Loucy (cell line): ENCODE measurements around the gene GPRC5A.

Source experiments
- H2AFZ ChIP-seq: fragments of 200-600 bp; sonication (generic); 2 replicates; pipeline ENCODE4 v1.6.0; 2016; ENCODE audit warnings: antibody characterized with exemption, mild to moderate bottlenecking, low read length, moderate library complexity
- H3F3A ChIP-seq: fragments of 200-600 bp; 2 replicates; pipeline ENCODE4 v1.6.0; 2016; ENCODE audit warnings: antibody characterized with exemption, low read depth, mild to moderate bottlenecking
- H3K27me3 ChIP-seq: fragments of 200-600 bp; sonication (generic); 2 replicates; pipeline ENCODE4 v1.6.1; 2014; ENCODE audit warnings: low read length, mild to moderate bottlenecking; ENCODE audit not compliant: insufficient read depth, poor library complexity, severe bottlenecking
- H3K36me3 ChIP-seq: fragments of 200-600 bp; sonication (generic); 2 replicates; pipeline ENCODE4 v1.6.1; 2016; ENCODE audit warnings: low read length; ENCODE audit not compliant: insufficient read depth
- H3K4me1 ChIP-seq: fragments of 200-600 bp; sonication (generic); 2 replicates; pipeline ENCODE4 v1.5.1; 2014; ENCODE audit warnings: low read length, mild to moderate bottlenecking; ENCODE audit not compliant: insufficient read depth, poor library complexity, severe bottlenecking
- H3K4me2 ChIP-seq: fragments of 200-600 bp; sonication (generic); 2 replicates; pipeline ENCODE4 v1.6.0; 2014; ENCODE audit warnings: antibody characterized with exemption, low read length, low read depth, mild to moderate bottlenecking; ENCODE audit not compliant: poor library complexity, severe bottlenecking
- H3K4me3 ChIP-seq: fragments of 200-600 bp; sonication (generic); 2 replicates; pipeline ENCODE4 v1.5.1; 2014; ENCODE audit warnings: low read length, mild to moderate bottlenecking, mixed read lengths; ENCODE audit not compliant: poor library complexity, severe bottlenecking
- H3K79me2 ChIP-seq: fragments of 200-600 bp; sonication (generic); 2 replicates; pipeline ENCODE4 v1.6.1; 2014; ENCODE audit warnings: low read length; ENCODE audit not compliant: insufficient read depth
- H3K9ac ChIP-seq: fragments of 200-600 bp; sonication (generic); 2 replicates; pipeline ENCODE4 v1.6.0; 2014; ENCODE audit warnings: mild to moderate bottlenecking, low read depth, low read length, moderate library complexity; ENCODE audit not compliant: poor library complexity, severe bottlenecking
- H3K9me2 ChIP-seq: fragments of 200-600 bp; sonication (generic); replicated peaks from 2 replicates; pipeline ENCODE4 v1.6.1; 2016; ENCODE audit warnings: low read depth, low read length, mixed read lengths
- H3K9me3 ChIP-seq: fragments of 200-600 bp; sonication (generic); 2 replicates; pipeline ENCODE4 v1.6.1; 2014; ENCODE audit warnings: mild to moderate bottlenecking, antibody characterized with exemption, low read length, low read depth; ENCODE audit not compliant: insufficient read depth
- H4K20me1 ChIP-seq: fragments of 200-600 bp; sonication (generic); 2 replicates; pipeline ENCODE4 v1.6.0; 2014; ENCODE audit warnings: antibody characterized with exemption, low read length, mild to moderate bottlenecking; ENCODE audit not compliant: insufficient read depth, poor library complexity, severe bottlenecking
- CTCF ChIP-seq: fragments of 200-600 bp; sonication (generic); conservative IDR thresholded peaks from 2 replicates; pipeline ENCODE4 v1.5.1; 2014; ENCODE audit warnings: mild to moderate bottlenecking, antibody characterized with exemption, low read length
- EZH2phosphoT487 ChIP-seq: fragments of 200-600 bp; IDR thresholded peaks from 2 replicates; pipeline ENCODE4 v1.6.1; 2018; ENCODE audit warnings: antibody characterized with exemption, mild to moderate bottlenecking, moderate library complexity, borderline replicate concordance

The GPRC5A gene

DNA sequence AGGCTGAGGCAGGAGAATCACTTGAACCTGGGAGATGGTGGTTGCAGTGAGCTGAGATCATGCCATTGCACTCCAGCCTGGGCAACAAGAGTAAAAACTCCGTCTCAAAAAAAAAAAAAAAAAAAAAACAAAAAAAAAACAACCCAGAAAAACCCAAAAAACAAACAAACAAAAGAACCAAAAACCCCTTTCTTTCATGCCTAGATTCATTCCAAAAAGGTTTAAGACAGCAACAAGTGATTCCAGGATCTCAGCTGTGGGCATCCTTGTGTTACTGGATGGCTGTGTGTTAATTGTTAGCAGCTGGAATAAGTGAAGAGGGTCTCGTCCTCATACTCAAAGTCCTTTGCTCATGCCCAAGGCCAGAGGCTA, 9.4 kb downstream of the GPRC5A start:
- H3K9me3 ChIP-seq: no peaks in the 10 kb centered on the region
- H3K9me2 ChIP-seq: no peaks in the 10 kb centered on the region
- H3K36me3 ChIP-seq: no peaks in the 10 kb centered on the region
- no peak for TF ChIP-seq EZH2phosphoT487
- no peak overlapping the region for H3K4me3 ChIP-seq
- H3F3A ChIP-seq: no peaks in the 10 kb centered on the region
- H3K4me1 ChIP-seq: no peaks in the 10 kb centered on the region
- no peaks in the 10 kb centered on the region for H4K20me1 ChIP-seq
- H3K79me2 ChIP-seq: no peaks in the 10 kb centered on the region
- peaks cover under 1% of the 10 kb centered on the region for H3K27me3 ChIP-seq
- H3K9ac ChIP-seq: no peak overlapping the region
- H2AFZ ChIP-seq: no peak overlapping the region
- no peak overlapping the region for H3K4me2 ChIP-seq

DNA sequence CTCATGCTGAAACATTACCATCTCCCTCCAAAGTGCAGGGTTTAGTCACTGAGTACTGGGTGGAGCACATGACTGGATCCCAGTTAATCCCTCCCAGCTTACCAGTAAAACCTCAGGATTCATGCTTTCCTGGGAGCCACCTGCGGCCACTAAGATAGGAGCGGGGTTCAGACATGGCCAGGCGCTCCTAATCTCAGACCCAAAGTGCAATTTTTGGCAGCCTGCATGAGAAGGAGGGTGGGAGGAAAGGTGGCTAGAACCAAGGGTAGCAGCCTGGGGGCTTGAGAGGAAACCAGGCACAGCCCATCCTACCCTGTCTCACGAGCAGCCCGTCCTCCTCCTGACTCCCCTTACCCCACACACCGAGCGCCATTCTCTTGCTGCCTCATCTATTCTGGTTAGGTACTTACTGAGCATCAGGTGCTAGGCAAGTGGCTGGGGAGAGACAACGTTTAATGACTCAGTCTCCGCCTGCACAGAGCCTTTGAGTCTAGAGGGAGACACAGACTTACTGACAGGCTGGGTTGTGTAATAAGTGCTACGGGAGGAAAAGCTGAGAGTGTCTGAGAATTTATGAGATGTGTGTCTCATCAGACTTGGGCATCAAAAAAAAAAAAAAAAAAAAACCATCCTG, 9.9 kb downstream of the GPRC5A start:
- no peak overlapping the region for H3K4me3 ChIP-seq
- no peaks in the 10 kb centered on the region for H4K20me1 ChIP-seq
- peaks cover 4% of the 10 kb centered on the region for H3K27me3 ChIP-seq
- no peak for TF ChIP-seq CTCF
- TF ChIP-seq EZH2phosphoT487: no peak
- H3K9ac ChIP-seq: no peak overlapping the region
- no peaks in the 10 kb centered on the region for H3K9me2 ChIP-seq
- H2AFZ ChIP-seq: no peak overlapping the region
- no peaks in the 10 kb centered on the region for H3K79me2 ChIP-seq
- H3K9me3 ChIP-seq: no peaks in the 10 kb centered on the region
- no peak overlapping the region for H3K4me2 ChIP-seq
- no peaks in the 10 kb centered on the region for H3K4me1 ChIP-seq
- no peaks in the 10 kb centered on the region for H3F3A ChIP-seq
- H3K36me3 ChIP-seq: no peaks in the 10 kb centered on the region

DNA sequence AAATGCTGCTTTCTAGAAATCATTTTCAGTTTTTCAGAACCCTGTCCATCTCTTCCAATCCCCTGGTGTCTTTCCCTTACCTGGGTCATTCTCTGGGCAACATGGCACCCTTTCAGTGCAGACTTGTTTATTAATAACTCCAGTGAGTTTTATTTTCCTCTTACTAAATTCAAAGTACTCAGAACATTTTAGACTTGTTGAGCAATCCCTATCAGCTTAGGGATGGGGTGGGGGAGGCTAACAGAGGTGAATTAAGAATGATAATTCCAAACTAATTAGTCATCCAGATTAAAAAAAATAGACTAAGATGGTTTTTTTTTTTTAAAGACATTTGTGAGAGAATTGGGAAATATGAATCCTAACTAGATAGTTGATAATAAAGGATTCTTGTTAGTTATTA, 10.7 kb downstream of the GPRC5A start:
- no peak for TF ChIP-seq EZH2phosphoT487
- TF ChIP-seq CTCF: no peak
- H3K36me3 ChIP-seq: no peaks in the 10 kb centered on the region
- H4K20me1 ChIP-seq: no peaks in the 10 kb centered on the region
- no peak overlapping the region for H3K4me2 ChIP-seq
- H3K9me3 ChIP-seq: no peaks in the 10 kb centered on the region
- H3K27me3 ChIP-seq: peaks cover 4% of the 10 kb centered on the region
- H2AFZ ChIP-seq: no peak overlapping the region
- H3K4me3 ChIP-seq: no peak overlapping the region
- no peaks in the 10 kb centered on the region for H3F3A ChIP-seq
- H3K79me2 ChIP-seq: no peaks in the 10 kb centered on the region
- no peak overlapping the region for H3K9ac ChIP-seq
- no peaks in the 10 kb centered on the region for H3K4me1 ChIP-seq
- no peaks in the 10 kb centered on the region for H3K9me2 ChIP-seq
